ENCODE data around the gene SGK1.

DNA sequence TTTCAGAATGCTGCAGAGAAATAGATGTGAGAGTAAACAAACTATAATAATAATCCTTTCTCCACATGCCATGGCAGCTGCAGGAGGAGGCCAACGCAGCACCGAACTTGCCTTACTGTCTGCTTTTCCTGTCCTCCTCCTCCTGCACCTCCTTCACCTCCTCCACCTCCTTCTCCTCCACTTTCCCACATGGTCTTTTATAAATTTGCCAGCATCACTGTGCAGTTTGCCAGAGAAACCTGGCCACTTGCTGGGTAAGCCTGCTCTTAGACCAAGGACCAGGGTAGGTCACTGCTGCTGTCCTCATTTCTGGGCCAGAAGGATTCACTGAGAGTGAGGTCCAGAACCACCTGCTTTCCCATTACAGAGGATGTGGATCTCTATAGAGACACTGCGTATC is 8.7 kb downstream of the SGK1 start:
- TF ChIP-seq CTCF (IDR thresholded peaks at IDR 0.05) (no peak), POLR2A (IDR thresholded peaks at IDR 0.05) (no peak)

Data from Peyer's patch (tissue), 4 donors.